ENCODE results near the gene RHO. TPM values are rescaled to one million over a fixed set of nuclear protein-coding genes. Genes with fewer than 3 reads are reported as not detected.

The RHO gene
- total RNA-seq, 4 donors from 2014 or later = not detected

DNA sequence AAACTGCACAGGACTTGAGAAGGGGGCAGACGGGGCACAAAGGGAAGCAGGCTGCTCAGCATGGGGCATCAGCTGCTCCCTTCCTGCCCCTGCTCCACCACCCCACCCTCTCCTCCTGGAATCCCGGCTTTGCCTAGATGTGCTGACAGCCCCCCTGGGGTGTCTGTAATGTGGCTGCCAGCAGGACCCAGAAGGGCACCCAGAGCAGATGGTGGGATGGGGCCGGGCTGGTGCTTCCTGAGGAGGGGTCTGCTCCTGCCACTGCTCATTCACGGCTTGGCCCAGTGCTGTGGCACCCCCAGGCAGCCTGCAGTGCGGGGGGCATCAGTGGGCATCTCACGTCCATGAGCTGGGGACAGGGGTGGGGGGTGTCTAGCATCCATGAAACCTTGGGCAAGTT lies 24.7 kb downstream of the RHO start:
- no peak for TF ChIP-seq POLR2A (IDR thresholded peaks at IDR 0.05)
- TF ChIP-seq, protein P1, sequence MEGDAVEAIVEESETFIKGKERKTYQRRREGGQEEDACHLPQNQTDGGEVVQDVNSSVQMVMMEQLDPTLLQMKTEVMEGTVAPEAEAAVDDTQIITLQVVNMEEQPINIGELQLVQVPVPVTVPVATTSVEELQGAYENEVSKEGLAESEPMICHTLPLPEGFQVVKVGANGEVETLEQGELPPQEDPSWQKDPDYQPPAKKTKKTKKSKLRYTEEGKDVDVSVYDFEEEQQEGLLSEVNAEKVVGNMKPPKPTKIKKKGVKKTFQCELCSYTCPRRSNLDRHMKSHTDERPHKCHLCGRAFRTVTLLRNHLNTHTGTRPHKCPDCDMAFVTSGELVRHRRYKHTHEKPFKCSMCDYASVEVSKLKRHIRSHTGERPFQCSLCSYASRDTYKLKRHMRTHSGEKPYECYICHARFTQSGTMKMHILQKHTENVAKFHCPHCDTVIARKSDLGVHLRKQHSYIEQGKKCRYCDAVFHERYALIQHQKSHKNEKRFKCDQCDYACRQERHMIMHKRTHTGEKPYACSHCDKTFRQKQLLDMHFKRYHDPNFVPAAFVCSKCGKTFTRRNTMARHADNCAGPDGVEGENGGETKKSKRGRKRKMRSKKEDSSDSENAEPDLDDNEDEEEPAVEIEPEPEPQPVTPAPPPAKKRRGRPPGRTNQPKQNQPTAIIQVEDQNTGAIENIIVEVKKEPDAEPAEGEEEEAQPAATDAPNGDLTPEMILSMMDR (IDR thresholded peaks at IDR 0.05) = no peak
- no peak for TF ChIP-seq POLR2AphosphoS5 (IDR thresholded peaks at IDR 0.05)
- TF ChIP-seq EP300 (IDR thresholded peaks at IDR 0.05) = no peak
- H3K27me3 ChIP-seq = no peaks in the 10 kb centered on the region
- no peak for DNase-seq (ENCODE audit: low spot score in 2 of 2)
- no peak overlapping the region for H3K27ac ChIP-seq
- peaks cover 18% of the 10 kb centered on the region for H3K36me3 ChIP-seq
- 70% methylated on average over 3 of the region's 6 CpGs for WGBS
- H3K4me3 ChIP-seq = no peak overlapping the region
- H3K4me1 ChIP-seq = peaks cover 48% of the 10 kb centered on the region
- H3K9me3 ChIP-seq = no peaks in the 10 kb centered on the region

DNA sequence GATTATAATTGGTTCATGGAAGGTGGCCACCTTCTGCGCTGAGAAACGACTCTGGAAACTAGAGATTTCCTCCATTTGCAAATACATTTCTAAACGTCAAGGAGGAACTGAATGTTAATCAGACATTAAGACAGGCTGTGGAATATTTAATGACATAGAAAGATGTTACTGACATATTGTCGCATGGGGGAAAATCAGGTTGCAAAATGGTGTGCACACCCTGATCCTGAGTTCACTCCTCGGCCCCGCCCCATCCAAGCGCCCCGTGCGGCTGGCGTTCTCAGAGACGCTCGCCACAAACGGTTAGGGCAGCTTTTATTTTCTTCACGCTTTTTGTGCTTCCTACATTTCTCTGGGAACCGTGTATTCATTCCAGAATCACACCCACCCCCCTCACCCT lies 25.3 kb downstream of the RHO start:
- 38% methylated on average over 15 of the region's 15 CpGs for WGBS
- Histone ChIP-seq H3K4me3 (no peak overlapping the region), H3K27me3 (no peaks in the 10 kb centered on the region), H3K4me1 (peaks cover 52% of the 10 kb centered on the region), H3K27ac (no peak overlapping the region), H3K9me3 (no peaks in the 10 kb centered on the region), H3K36me3 (peaks cover 19% of the 10 kb centered on the region)
- no peak for DNase-seq (ENCODE audit: low spot score in 2 of 2)
- TF ChIP-seq POLR2AphosphoS5 (IDR thresholded peaks at IDR 0.05) = no peak
- TF ChIP-seq, protein P1 (IDR thresholded peaks at IDR 0.05) = no peak
- no peak for TF ChIP-seq POLR2A (IDR thresholded peaks at IDR 0.05)
- TF ChIP-seq EP300 (IDR thresholded peaks at IDR 0.05) = no peak

DNA sequence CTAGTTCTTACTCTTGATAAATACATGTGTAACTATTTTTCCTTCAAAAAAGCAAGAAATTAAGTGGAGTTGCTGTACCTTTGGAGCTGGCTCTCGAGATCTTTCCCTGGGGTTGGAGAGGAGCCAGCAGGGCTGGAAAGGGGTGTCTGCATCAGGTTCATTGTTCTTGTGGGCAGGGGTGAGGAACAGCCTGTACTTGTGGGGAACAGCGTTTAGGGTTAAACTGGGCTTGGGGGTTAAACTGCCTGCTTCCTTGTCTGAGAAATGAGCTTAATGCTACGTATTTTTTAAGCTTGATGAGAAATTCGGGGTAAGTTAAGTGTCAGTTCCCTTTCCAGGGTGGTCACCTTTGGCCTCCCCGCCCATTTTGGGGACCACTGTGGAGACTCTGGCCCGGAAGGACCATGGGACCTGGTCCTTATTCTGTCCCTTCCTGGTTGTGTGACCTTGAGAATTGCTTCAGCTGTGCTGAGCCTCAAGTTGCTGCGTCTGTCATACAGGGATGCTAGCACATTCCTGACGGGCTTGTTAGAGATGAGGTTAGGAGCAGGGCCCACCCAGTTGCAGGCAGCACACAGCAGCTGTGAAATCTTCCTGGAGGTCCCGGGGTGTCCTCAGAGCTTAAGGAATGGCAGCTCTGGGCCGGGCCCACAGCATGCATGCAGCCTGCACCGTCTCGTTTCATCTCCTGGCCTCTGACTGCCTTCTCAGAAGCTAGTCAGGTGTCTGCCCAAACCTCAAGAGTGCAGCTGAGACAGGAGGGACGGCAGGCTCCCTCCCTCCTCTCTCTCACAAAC lies 26.1 kb downstream of the RHO start:
- no peak overlapping the region for H3K27ac ChIP-seq
- no peak for DNase-seq (ENCODE audit: low spot score in 2 of 2)
- no peaks in the 10 kb centered on the region for H3K27me3 ChIP-seq
- TF ChIP-seq POLR2A (IDR thresholded peaks at IDR 0.05) (no peak), EP300 (IDR thresholded peaks at IDR 0.05) (no peak), POLR2AphosphoS5 (IDR thresholded peaks at IDR 0.05) (no peak)
- TF ChIP-seq, protein P1 (IDR thresholded peaks at IDR 0.05) = no peak
- H3K9me3 ChIP-seq = no peaks in the 10 kb centered on the region
- WGBS = 56% methylated on average over 11 of the region's 13 CpGs
- no peak overlapping the region for H3K4me3 ChIP-seq
- peaks cover 60% of the 10 kb centered on the region for H3K4me1 ChIP-seq
- peaks cover 21% of the 10 kb centered on the region for H3K36me3 ChIP-seq

DNA sequence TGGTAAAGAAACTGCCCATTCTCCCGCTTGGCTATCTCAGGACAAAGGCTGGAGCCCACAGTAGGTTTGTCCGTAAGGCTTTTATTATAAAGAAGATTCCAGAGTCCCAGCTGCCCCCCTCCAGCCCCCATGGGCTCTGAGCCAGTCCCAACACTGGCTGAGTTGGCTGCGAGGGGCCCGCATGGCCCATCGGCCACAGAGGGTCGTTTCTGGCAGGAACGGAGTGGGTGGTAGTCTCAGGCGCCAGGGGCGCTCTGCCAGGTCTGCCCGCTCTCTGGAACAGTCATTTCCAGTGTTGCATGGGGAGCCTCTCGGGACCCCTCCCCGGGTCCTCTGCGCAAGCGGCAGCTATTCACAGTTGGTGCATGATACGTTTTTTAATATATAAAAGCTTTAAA lies 26.7 kb downstream of the RHO start:
- H3K36me3 ChIP-seq = peaks cover 27% of the 10 kb centered on the region
- TF ChIP-seq POLR2A (IDR thresholded peaks at IDR 0.05) (no peak), EP300 (IDR thresholded peaks at IDR 0.05) (no peak), POLR2AphosphoS5 (IDR thresholded peaks at IDR 0.05) (no peak)
- TF ChIP-seq, protein P1 (IDR thresholded peaks at IDR 0.05) = no peak
- H3K9me3 ChIP-seq = no peaks in the 10 kb centered on the region
- no peak for DNase-seq (ENCODE audit: low spot score in 2 of 2)
- no peak overlapping the region for H3K27ac ChIP-seq
- 74% methylated on average over 13 of the region's 15 CpGs for WGBS
- no peak overlapping the region for H3K4me3 ChIP-seq
- H3K27me3 ChIP-seq = no peaks in the 10 kb centered on the region
- H3K4me1 ChIP-seq = peaks cover 66% of the 10 kb centered on the region

DNA sequence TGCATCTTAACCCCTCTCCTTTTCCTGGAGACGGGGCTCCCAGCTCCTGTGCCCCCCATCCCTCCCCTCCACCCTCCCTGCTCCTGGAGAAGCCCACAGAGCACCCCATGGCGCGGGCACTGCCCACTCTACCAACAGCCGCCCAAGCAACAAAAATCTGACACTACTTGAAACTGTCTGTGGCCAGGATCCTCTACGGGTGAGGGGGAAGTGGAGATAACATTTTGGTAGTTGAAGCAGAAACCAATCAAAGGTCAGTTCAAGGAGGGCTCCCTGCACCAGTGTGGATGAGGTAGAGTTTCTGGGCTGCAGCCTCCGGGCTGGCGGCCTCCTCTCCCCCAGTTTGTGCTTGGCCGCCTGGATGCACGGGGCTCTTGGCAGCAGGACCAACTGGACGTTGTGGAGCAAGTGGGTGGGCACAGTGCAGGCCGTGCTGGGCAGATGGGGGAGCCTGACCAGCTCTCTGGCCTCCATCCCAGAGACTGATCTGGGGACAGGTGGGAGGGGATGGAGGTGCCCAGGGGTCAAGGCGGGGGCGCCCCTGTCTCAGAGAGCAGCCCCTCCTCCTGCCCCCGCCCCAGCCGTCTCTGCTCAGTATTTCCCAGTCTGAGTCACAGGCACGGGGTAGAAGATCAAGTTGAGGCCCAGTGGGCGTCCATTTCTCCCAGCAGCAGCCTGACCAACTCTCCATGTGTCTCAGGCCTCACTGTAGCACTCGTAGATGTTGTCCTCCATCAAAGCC lies 27.3 kb downstream of the RHO start:
- no peaks in the 10 kb centered on the region for H3K9me3 ChIP-seq
- H3K36me3 ChIP-seq = peaks cover 30% of the 10 kb centered on the region
- no peak overlapping the region for H3K4me3 ChIP-seq
- H3K27me3 ChIP-seq = no peaks in the 10 kb centered on the region
- TF ChIP-seq, protein P1 (IDR thresholded peaks at IDR 0.05) = no peak
- TF ChIP-seq POLR2A (IDR thresholded peaks at IDR 0.05) = no peak
- no peak for TF ChIP-seq POLR2AphosphoS5 (IDR thresholded peaks at IDR 0.05)
- TF ChIP-seq EP300 (IDR thresholded peaks at IDR 0.05) = no peak
- 75% methylated on average over 8 of the region's 18 CpGs for WGBS
- no peak for DNase-seq (ENCODE audit: low spot score in 2 of 2)
- no peak overlapping the region for H3K27ac ChIP-seq
- H3K4me1 ChIP-seq = peaks cover 73% of the 10 kb centered on the region
